HG03460 (cell line): ENCODE data around the gene RRAS.
"Not testable (repeated sequence)": the region's sequence is repeated elsewhere in the genome, so short reads cannot be mapped to it uniquely, and the experiment has no call there.

Experiments
- ATAC-seq: cut with Tn5 transposase; IDR thresholded peaks from one replicate; pipeline ENCODE4 v1.9.1; 2021; ENCODE audit not compliant: unreplicated experiment

Gene RRAS

DNA sequence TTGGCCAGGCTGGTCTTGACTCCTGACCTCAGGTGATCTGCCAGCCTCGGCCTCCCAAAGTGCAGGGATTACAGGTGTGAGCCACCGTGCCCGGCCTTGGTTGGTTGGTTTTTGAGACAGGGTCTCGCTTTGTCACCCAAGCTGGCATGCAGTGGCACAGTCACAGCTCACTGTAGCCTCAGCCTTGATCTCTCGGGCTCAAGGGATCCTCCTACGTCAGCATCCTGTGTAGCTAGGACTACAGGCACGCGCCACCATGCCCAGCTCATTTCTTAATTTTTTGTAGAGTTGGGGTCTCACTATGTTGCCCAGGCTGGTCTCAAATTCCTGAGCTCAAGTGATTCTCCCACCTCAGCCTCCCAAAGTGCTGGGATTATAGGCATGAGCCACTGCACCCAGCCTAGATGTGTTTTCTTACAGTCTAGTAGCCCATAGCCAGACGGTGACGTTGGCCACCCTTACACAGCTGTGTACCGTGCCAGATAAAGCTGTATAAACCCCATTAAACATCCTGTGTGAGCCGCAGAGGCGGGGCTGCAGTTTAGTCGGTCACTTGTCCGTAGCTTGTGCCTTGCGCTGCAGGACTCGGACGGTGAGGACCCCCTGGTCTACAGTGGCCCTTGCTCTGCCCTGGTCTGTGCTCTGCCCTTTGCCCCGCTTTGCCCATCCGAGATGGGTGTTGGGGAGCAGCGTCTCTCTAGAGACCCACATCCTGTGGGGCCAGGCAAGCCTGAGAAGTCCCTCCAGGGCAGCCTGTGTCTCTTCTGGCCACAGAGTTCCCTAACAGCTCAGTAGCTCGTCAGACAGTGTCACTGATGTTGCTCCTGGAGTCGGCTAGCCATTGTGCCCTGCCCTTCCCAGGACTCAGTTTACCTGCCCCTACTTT is 15.9 kb upstream of the RRAS start:
- no peak for ATAC-seq

DNA sequence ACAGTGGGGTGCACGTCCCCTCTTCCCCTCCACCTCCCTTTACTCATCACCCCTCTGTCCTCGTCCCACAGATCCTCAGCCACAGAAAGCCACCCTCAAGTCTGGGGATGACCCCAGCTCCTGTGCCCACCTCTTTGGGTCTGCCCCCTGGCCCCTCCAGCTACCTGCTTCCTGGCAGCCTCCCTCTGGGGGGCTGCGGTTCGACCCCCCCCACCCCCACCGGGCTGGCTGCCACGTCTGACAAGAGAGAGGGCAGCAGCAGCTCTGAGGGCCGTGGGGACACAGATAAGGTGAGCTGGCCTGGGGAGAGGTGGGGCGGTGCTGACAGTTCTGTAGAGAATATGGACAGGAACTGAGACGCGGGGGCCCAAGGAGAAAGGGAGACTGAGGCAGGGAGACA is 14.6 kb upstream of the RRAS start:
- ATAC-seq = no peak

DNA sequence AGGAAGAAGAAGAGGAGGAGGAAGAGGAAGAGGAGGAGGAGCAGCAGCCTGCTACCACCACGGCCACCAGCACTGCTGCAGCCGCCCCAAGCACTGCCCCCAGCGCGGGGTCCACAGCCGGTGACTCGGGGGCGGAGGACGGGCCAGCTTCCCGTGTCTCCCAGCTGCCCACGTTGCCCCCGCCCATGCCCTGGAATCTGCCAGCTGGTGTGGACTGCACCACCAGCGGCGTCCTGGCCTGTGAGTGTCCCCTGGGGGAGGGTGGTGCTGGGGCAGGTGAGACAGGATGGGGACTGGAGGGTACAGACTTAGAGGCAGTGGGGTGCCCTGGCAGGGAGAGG is 13.5 kb upstream of the RRAS start:
- ATAC-seq = no peak

DNA sequence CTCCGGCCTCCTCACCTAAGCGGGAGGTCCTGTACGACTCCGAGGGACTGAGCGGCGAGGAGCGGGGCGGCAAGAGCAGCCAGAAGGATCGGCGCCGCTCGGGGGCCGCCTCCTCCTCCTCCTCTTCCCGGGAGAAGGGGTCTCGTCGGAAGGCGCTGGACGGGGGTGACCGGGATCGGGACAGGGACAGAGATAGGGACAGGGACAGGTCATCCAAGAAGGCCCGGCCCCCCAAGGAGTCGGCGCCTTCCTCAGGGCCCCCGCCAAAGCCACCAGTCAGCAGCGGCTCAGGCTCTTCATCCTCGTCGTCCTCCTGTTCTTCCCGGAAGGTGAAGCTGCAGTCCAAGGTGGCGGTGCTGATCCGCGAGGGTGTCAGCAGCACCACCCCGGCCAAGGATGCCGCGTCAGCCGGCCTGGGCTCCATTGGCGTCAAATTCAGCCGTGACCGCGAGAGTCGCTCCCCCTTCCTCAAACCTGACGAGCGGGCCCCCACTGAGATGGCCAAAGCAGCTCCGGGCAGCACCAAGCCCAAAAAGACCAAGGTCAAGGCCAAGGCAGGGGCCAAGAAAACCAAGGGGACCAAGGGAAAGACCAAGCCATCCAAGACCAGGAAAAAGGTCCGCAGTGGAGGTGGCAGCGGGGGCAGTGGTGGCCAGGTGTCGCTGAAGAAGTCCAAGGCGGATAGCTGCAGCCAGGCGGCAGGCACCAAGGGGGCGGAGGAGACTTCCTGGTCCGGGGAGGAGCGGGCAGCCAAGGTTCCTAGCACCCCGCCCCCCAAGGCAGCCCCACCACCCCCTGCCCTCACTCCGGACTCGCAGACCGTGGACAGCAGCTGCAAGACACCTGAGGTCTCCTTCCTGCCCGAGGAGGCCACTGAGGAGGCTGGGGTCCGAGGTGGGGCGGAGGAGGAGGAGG is 12.9 kb upstream of the RRAS start:
- ATAC-seq = no peak

DNA sequence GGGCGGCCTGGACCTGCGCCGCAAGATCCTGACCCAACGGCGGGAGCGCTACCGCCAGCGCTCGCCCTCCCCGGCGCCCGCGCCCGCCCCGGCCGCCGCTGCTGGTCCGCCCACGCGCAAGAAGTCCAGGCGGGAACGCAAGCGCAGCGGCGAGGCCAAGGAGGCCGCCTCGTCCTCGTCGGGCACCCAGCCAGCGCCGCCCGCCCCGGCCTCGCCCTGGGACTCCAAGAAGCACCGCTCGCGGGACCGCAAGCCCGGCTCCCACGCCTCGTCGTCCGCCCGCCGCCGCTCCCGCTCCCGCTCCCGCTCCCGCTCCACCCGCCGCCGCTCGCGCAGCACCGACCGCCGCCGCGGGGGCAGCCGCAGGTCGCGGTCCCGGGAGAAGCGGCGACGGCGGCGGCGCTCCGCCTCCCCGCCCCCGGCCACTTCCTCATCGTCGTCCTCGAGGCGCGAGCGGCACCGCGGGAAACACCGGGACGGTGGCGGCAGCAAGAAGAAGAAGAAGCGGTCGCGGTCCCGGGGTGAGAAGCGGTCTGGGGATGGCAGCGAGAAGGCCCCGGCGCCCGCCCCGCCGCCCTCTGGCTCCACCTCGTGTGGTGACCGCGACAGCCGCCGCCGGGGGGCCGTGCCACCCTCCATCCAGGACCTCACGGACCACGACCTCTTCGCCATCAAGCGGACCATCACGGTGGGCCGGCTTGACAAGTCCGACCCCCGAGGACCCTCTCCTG is 12.0 kb upstream of the RRAS start:
- ATAC-seq = no peak

DNA sequence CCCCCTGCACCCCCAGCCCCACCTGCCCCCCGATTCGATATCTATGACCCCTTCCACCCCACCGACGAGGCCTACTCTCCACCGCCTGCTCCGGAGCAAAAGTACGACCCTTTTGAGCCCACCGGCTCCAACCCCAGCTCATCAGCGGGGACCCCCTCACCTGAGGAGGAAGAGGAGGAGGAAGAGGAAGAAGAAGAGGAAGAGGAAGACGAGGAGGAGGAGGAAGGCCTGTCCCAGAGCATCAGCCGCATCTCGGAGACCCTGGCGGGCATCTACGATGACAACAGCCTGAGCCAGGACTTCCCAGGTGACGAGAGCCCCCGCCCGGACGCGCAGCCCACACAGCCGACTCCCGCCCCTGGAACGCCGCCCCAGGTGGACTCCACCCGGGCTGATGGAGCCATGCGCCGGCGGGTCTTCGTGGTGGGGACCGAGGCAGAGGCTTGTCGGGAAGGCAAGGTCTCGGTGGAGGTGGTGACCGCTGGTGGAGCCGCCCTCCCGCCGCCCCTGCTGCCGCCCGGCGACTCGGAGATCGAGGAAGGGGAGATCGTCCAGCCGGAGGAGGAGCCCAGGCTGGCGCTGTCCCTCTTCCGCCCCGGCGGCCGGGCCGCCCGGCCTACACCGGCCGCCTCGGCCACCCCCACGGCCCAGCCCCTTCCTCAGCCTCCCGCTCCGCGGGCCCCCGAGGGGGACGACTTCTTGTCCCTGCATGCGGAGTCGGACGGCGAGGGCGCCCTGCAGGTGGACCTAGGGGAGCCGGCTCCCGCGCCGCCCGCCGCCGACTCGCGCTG is 11.3 kb upstream of the RRAS start:
- no peak for ATAC-seq

DNA sequence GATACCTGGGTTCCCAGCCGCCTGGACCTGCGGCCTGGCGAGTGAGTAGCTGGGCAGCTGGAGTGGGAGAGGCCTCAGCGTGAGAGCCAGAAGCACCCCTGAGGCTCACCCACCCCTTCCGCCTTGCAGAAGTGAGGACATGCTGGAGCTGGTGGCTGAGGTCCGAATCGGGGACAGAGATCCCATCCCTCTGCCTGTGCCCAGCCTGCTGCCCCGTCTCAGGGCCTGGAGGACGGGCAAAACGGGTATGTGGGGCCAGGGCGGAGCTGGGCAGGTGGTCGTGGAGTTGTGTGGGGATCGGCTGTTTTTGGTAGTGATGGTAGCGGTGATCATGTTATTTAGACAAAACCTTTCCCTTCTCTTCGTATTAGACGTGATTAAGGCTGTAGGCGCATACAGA is 6.6 kb upstream of the RRAS start:
- ATAC-seq = no peak

DNA sequence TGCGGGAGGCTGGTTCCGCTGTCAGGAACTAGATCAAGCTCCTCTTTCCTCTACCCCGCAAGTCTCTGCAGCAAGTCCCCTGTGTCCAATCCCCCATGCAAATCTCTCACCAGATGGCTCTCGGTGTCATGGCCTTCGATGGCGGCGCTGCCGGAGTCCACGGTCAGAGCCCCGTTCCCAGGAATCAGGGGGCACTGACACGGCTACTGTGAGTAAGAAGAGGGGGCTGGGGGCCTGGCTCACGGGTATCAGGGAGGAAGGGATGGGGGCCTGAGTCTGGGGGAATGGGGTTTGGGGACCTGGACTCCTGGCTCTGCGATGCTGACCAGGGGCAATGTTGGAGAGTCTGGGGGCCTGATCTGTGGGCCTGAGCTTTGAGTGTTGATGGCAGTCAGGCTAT is 6.1 kb upstream of the RRAS start:
- no peak for ATAC-seq

DNA sequence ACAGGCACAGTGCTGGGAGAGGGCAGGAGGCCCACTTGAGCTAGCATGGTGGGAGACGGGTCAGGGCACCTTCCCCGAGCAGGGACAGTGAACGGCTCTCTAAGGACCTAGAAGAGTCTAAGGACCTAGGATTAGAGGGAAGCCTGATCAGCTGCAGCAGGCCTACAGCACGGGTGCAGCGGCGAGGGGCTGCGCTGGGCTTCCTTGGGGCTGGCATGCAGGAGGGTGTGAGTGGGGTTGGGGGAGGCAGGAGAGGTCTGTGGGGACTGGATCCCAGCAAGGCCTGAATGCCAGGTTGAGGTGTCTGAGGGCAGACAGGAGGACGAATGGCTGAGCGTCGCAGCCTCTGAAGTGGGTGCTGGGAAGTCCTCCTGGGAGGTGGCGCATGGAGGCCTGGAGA is 5.6 kb upstream of the RRAS start:
- no peak for ATAC-seq

DNA sequence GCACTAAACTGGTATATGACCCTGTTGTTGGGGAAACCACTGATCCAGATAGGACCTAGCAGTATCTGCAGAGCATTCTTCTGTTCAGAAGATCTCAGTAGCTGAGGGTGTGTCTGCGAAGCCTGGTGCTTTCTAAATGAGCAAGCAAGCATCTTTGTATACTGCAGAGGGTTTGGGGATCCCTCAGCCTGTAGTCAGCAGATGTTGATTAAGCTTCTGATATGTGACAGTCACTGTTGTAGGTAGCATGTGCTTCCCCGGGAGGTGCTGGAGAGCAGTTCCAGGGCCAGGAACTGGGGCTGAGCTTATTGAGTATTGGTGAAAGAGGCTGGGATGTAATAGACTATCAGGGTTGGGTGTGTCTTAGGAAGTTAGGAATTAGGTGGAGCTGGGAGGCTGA is 3.5 kb upstream of the RRAS start:
- ATAC-seq = no peak

DNA sequence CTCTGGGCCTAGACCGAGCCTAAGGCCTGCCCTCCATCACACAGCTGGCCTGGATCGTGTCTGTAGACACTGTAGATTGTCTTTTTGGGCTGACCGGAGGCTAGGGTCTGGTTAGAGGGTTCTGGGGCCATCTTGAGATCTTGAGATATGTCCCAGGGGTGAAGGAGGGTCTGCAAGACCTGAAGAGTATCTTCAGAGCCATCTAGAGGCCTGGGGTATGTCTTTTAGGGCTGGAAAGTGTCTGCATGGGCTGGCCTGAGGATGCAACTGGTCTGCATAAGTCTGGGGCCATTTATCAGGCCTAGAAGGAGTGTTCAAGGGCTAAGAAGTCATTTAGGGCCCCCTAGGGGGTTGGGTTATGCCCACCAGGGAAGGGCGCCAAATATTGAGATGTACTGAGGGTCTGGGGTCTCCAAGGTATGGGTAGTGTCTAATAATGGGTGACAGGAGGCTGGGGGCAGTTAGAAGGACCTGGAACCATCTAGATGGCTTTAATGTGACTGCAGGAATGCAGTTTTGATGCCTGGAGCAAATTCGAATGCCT is 2.6 kb upstream of the RRAS start:
- no peak for ATAC-seq

DNA sequence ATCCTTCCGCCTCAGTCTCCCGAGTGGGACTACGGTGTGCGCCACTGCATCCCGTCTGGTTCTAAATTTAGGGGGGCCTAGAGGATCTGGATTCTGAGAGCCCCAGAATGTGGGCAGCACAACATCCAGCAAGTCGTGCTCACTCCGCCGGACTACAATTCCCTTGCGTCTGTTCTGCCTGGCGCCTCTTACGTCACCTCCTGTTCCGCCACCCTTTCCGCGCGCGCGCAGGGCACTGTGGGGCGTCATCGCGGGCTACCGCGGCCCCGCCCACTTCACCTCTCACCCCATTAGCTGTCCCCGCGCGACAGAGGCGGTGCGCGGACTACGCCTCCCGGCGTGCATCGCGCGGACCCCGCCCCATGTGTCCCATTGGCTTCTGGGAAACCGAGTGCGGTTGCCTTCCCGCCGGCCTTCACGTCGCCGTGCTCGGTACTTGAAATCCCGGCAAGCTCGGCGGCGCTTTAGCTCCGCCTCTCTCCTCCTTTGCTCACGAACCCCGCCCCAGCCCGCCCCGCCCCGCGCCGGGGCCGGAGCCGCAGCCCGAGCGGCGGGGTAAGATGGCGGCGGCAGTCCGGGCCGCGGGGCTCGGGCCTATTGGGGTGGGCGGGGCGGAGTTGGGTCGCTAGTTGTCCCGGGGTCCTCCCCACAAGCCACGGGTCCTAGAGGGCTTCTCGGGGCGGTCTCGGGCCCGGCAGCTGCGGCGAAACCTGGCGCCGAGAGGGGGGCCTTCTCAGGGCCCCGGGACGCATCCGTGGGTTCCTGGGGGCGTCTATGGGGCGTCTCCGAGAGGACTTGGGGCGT is 1.9 kb upstream of the RRAS start, which contains the start of gene SCAF1:
Gene SCAF1 (plus strand): TSS at position 522 of the 804 bp plus-strand sequence. CDS start 2,818 bp downstream, outside the sequence.
- peak; percentile 49 for ATAC-seq

DNA sequence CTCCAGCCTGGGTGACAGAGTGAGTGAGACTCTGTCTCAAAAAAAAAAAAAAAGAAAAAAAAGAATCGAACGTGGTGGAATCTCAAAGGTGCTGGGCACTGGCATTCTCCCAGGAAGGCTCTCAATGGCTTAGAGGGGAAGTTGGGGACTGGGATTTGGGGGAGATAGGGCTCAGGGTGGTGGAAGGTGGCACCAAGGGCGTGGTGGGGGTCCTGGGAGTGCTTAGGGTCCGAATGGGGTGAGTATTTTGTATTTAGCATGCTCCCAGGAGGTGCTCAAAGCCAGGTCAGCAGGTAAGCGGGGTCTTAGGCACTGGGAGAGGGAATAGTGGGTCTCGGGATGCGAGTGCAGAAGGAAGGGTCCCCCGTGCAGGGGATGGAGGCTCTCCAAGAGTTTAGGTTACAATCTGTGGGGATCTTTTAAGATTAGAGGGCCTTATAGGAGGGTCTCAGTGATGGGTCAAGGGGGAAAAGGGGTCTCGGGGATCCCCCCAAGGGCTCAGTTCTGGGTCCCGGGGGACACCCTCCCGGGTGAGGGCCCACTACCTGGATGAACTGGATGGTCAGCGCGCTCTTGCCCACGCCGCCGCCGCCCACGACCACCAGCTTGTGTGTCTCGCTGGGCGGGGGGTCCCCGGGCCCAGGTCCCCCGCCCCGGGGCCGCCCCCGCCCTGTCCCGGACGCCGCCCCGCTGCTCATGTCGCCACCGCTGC is 386 bp downstream of the RRAS start:
- ATAC-seq = no peak

DNA sequence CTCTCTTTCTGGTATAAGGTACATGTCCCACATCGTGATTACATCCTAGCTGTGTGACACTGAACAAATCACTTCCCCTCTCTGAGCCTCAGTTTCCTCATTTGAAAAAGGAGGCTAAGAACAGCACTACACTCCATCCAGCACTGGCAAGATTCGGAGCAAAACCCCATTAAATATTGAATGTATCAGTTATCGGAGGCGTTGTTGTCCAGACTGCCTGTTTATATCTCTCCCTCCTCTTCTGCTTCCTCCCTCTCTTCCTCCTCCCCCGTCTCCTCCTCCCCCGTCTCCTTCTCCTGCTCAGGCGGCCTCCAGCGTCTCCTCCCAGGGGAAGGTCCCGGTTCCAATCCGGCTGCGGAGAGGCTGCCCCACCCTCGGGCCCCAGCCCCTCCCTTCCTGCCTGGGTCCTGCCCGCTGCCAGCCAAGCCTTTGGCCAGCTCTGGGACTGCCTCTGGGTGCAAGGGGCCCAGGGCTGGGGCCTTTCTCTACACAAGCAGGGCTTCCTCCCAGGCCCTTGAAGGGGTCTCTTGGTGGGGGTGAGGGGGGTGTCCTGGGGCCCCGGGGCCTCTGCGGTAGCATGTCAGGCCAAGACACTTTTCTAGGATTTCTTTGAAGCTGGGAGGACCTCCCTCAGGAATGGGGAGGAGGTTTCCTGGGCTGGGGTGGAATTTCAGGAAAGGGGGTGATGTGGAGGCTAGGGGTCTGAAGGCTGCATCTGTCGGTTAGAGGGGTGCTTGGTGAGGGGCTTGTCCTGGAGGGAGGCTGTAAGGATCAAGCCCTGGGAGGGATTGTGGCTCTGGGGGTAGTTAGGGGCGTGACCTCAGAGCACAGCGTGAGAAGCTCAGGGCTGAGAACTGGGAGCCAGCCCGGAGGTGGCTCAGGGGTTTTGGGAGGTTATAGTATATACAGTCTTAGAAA is 1.9 kb downstream of the RRAS start:
- no peak for ATAC-seq

DNA sequence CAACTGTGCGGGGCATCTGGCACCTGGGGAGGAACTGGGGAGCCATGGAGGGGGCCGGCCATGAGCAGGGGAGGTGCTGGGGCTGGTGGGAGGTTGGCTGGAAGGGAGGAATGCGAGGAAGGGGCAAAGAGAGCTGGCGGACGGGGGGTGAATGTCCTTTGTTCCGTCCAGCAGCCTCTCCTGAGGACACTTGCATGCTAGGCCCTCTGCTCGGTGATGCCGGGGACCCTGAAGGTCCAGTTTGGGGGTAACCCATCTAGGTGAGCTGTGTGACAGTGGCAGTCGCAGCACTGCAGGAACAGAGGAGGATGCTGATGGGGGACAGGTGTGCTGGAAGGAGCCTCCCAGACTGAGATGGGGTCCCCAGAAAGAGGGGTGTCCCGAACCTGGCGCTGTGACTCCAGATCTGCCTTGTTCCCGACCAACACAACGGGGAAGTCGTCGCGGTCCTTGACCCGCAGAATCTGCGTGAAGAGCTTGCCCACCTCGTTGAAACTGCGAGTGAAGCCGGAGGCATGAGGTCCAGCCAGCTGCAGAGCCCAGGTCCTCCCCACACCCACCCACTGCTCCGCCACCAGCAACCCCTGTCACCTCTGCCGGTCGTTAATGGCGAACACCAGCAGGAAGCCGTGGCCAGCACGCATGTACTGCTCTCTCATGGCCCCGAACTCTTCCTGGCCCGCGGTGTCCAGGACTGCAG is 3.6 kb downstream of the RRAS start:
- no peak for ATAC-seq

DNA sequence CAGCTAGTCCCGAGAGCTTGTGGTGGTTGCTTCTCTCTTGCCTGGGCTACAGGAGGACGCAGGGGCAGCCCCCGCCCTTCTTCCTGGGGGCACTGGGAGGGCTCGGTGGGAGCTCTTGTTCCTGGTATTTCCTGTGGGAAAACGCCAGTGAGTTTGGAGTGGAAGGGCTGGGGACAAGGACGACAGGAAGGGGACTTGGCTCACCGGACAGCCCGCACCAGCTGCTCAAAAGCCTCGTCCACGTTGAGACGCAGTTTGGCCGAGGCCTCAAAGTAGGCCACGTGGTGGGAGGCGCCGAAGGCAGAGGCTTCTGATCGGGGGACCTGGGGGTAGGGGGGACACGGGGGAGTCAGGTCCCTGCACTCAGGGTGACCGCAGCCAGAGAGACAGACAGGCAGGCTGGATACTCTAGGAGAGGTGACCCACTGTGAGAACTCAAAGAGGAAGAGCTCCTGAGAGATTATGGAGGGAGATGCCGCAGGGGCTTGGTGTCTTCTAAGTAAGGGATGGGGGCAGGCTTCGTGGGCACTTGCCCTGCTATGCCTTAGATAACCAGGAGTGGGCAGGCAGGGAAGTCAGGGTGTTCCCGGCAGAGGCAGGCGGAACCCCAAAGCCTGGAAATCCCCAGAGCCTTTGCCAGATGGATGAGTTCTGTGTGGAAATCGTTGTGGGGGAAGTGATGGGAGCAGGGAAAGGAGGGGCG is 4.3 kb downstream of the RRAS start:
- ATAC-seq = no peak

DNA sequence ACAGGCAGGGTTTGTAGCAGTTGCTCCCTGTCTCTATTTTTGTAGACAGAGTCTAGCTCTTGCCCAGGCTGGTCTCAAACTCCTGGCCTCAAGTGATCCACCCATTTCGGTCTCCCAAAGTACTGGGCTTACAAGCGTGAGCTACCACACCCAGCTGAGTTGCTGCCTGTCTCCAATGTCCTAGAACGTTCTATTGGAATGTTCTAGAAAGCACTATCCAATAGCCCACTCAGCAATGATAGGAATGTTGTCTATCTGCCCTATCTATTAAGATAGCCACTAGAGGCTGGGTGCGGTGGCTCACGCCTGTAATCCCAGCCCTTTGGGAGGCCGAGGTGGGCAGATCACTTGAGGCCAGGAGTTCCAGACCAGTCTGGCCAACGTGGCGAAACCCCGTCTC is 6.7 kb downstream of the RRAS start:
- ATAC-seq = not testable (repeated sequence)
